ENCODE data around the gene GPR34. TPM values are rescaled to one million over a fixed set of nuclear protein-coding genes. Genes with fewer than 3 reads are reported as not detected.

Gene GPR34
- total and polyA plus RNA-seq, 4 donors = 1.7 to 9.0 (median 4.3) TPM

- TF ChIP-seq, protein P1, sequence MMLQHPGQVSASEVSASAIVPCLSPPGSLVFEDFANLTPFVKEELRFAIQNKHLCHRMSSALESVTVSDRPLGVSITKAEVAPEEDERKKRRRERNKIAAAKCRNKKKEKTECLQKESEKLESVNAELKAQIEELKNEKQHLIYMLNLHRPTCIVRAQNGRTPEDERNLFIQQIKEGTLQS (IDR thresholded peaks at IDR 0.05) = no peak
- TF ChIP-seq RXRA (IDR thresholded peaks at IDR 0.05) = no peak
Measured at GRCh38 chrX:41655101-41655500, 33.7 kb upstream of the GPR34 start (continued).

DNA sequence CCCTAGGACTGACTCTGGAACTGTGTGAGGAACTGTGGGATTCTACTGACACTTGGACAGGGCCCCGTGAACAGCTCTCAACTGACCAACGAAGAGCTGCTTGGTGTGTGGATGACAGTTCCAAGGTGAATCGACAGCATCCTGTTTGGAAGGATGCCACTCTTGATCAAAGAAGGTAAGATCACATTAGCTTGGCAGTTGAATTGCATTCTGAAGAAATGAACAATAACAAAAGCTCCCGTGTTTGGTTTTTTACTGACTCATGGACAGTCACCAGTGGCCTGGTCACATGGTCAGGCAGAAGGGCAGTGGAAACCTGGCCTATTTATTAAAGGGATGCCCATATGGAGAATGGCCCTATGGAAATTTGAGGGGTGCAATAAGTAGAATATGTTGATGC, 33.1 kb upstream of the GPR34 start:
- WGBS = 95% methylated on average over 4 of the region's 4 CpGs
- Histone ChIP-seq H3K27ac (ENCODE audit: low read depth in 1 of 2, low read length in 2 of 2) (no peak overlapping the region), H3K36me3 (ENCODE audit: control insufficient read depth in 4 of 4, insufficient read depth in 3 of 4, low read depth in 1 of 4, low read length in 3 of 4) (peaks cover 0 to 5% (median 0%) of the 10 kb centered on the region in 4 donors), H3K4me3 (ENCODE audit: low read depth in 1 of 3, low read length in 3 of 3) (no peak overlapping the region), H3K9ac (ENCODE audit: low read depth in 1 of 2, low read length in 2 of 2) (no peak overlapping the region), H3K27me3 (ENCODE audit: control insufficient read depth in 4 of 4, insufficient read depth in 4 of 4, low read length in 3 of 4) (no peaks in the 10 kb centered on the region), H3K9me3 (ENCODE audit: control insufficient read depth in 4 of 4, low read length in 3 of 4) (no peaks in the 10 kb centered on the region), H3K4me1 (ENCODE audit: control insufficient read depth in 4 of 4, insufficient read depth in 4 of 4, low read length in 3 of 4) (no peaks in the 10 kb centered on the region)
- DNase-seq (ENCODE audit: low spot score) = no peak
- TF ChIP-seq EGR1 (IDR thresholded peaks at IDR 0.05; ENCODE audit: low read depth in 2 of 2) (no peak), JUND (IDR thresholded peaks at IDR 0.05) (no peak), MAX (IDR thresholded peaks at IDR 0.05) (no peak), FOXA1 (IDR thresholded peaks at IDR 0.05) (no peak), HNF4G (IDR thresholded peaks at IDR 0.05) (no peak), SP1 (IDR thresholded peaks at IDR 0.05) (no peak), YY1 (IDR thresholded peaks at IDR 0.05) (no peak), TAF1 (conservative IDR thresholded peaks at IDR 0.05) (no peak), NR2F2 (IDR thresholded peaks at IDR 0.05) (no peak), RAD21 (IDR thresholded peaks at IDR 0.05) (no peak), RXRA (IDR thresholded peaks at IDR 0.05) (no peak), GABPA (IDR thresholded peaks at IDR 0.05 in 1 of 2, conservative IDR thresholded peaks at IDR 0.05 in 1 of 2) (no peak), FOXA2 (IDR thresholded peaks at IDR 0.05) (no peak)
- TF ChIP-seq, protein P1 (IDR thresholded peaks at IDR 0.05) = no peak
- TF ChIP-seq, protein P2, sequence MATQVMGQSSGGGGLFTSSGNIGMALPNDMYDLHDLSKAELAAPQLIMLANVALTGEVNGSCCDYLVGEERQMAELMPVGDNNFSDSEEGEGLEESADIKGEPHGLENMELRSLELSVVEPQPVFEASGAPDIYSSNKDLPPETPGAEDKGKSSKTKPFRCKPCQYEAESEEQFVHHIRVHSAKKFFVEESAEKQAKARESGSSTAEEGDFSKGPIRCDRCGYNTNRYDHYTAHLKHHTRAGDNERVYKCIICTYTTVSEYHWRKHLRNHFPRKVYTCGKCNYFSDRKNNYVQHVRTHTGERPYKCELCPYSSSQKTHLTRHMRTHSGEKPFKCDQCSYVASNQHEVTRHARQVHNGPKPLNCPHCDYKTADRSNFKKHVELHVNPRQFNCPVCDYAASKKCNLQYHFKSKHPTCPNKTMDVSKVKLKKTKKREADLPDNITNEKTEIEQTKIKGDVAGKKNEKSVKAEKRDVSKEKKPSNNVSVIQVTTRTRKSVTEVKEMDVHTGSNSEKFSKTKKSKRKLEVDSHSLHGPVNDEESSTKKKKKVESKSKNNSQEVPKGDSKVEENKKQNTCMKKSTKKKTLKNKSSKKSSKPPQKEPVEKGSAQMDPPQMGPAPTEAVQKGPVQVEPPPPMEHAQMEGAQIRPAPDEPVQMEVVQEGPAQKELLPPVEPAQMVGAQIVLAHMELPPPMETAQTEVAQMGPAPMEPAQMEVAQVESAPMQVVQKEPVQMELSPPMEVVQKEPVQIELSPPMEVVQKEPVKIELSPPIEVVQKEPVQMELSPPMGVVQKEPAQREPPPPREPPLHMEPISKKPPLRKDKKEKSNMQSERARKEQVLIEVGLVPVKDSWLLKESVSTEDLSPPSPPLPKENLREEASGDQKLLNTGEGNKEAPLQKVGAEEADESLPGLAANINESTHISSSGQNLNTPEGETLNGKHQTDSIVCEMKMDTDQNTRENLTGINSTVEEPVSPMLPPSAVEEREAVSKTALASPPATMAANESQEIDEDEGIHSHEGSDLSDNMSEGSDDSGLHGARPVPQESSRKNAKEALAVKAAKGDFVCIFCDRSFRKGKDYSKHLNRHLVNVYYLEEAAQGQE (IDR thresholded peaks at IDR 0.05) = no peak
- TF ChIP-seq, protein P3, sequence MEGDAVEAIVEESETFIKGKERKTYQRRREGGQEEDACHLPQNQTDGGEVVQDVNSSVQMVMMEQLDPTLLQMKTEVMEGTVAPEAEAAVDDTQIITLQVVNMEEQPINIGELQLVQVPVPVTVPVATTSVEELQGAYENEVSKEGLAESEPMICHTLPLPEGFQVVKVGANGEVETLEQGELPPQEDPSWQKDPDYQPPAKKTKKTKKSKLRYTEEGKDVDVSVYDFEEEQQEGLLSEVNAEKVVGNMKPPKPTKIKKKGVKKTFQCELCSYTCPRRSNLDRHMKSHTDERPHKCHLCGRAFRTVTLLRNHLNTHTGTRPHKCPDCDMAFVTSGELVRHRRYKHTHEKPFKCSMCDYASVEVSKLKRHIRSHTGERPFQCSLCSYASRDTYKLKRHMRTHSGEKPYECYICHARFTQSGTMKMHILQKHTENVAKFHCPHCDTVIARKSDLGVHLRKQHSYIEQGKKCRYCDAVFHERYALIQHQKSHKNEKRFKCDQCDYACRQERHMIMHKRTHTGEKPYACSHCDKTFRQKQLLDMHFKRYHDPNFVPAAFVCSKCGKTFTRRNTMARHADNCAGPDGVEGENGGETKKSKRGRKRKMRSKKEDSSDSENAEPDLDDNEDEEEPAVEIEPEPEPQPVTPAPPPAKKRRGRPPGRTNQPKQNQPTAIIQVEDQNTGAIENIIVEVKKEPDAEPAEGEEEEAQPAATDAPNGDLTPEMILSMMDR (IDR thresholded peaks at IDR 0.05; ENCODE audit: low read depth, low read length, missing input control) = no peak
- TF ChIP-seq, protein P4, sequence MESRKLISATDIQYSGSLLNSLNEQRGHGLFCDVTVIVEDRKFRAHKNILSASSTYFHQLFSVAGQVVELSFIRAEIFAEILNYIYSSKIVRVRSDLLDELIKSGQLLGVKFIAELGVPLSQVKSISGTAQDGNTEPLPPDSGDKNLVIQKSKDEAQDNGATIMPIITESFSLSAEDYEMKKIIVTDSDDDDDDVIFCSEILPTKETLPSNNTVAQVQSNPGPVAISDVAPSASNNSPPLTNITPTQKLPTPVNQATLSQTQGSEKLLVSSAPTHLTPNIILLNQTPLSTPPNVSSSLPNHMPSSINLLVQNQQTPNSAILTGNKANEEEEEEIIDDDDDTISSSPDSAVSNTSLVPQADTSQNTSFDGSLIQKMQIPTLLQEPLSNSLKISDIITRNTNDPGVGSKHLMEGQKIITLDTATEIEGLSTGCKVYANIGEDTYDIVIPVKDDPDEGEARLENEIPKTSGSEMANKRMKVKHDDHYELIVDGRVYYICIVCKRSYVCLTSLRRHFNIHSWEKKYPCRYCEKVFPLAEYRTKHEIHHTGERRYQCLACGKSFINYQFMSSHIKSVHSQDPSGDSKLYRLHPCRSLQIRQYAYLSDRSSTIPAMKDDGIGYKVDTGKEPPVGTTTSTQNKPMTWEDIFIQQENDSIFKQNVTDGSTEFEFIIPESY (IDR thresholded peaks at IDR 0.05) = no peak

All from liver (tissue), 9 donors.